Activated CD4-positive, CD25-positive, alpha-beta regulatory T cell treated with anti-CD3 and anti-CD28 coated beads, Interleukin-2, amount 50 U/mL, for 16 hours (primary cell): ENCODE results near the gene SSR3.
"Not testable (repeated sequence)": the region's sequence is repeated elsewhere in the genome, so short reads cannot be mapped to it uniquely, and the experiment has no call there.

Experiments used
- DNase-seq: peaks from one replicate; pipeline ENCODE4 v3.0.0-alpha.2; 2020; ENCODE audit warnings: low read depth, low spot score

SSR3 gene

GRCh38 chr3:156576051-156576450 is 21.1 kb upstream of the SSR3 start:
- no peak for DNase-seq

- no peak for DNase-seq
Measured at GRCh38 chr3:156575641-156576040, 20.7 kb upstream of the SSR3 start.

- not testable (repeated sequence) for DNase-seq
Measured at GRCh38 chr3:156569881-156570280, 15.0 kb upstream of the SSR3 start.

- DNase-seq = not testable (repeated sequence)
Measured at GRCh38 chr3:156569016-156569415, 14.1 kb upstream of the SSR3 start.

GRCh38 chr3:156563900-156564682 is 9.2 kb upstream of the SSR3 start:
- DNase-seq = no peak

- not testable (repeated sequence) for DNase-seq
Measured at GRCh38 chr3:156562486-156562885, 7.6 kb upstream of the SSR3 start.

GRCh38 chr3:156561533-156561932 is 6.6 kb upstream of the SSR3 start:
- no peak for DNase-seq

GRCh38 chr3:156559321-156559720 is 4.4 kb upstream of the SSR3 start:
- no peak for DNase-seq

- no peak for DNase-seq
Measured at GRCh38 chr3:156558389-156558788, 3.5 kb upstream of the SSR3 start.

GRCh38 chr3:156554515-156554841 is 439 bp downstream of the SSR3 start:
- DNase-seq = no peak

GRCh38 chr3:156553705-156554356 is 1.1 kb downstream of the SSR3 start:
- DNase-seq = no peak

GRCh38 chr3:156552973-156553372 is 1.9 kb downstream of the SSR3 start:
- DNase-seq = no peak

- no peak for DNase-seq
Measured at GRCh38 chr3:156551746-156552145, 3.2 kb downstream of the SSR3 start.

GRCh38 chr3:156551261-156551660 is 3.7 kb downstream of the SSR3 start:
- DNase-seq = no peak

- DNase-seq = no peak
Measured at GRCh38 chr3:156548902-156549301, 6.0 kb downstream of the SSR3 start.

GRCh38 chr3:156548041-156548687 is 6.8 kb downstream of the SSR3 start:
- no peak for DNase-seq

- no peak for DNase-seq
Measured at GRCh38 chr3:156547637-156548036, 7.3 kb downstream of the SSR3 start.

- no peak for DNase-seq
Measured at GRCh38 chr3:156543043-156543555, 11.8 kb downstream of the SSR3 start.

GRCh38 chr3:156542101-156543042 is 12.5 kb downstream of the SSR3 start:
- DNase-seq = no peak

- DNase-seq = no peak
Measured at GRCh38 chr3:156539802-156540201, 15.1 kb downstream of the SSR3 start.

GRCh38 chr3:156539051-156539450 is 15.9 kb downstream of the SSR3 start:
- no peak for DNase-seq
